Colonic mucosa (tissue), 4 donors: ENCODE data around the gene TCF4. TPM values are rescaled to one million over a fixed set of nuclear protein-coding genes. Genes with fewer than 3 reads are reported as not detected.

Experiments used
- DNase-seq: peaks from one replicate; pipeline ENCODE4 v3.0.0-alpha.2; 2020
- H3K27ac ChIP-seq: fragments of 200-600 bp; one replicate; pipeline ENCODE4 v1.8.0; 2021
- H3K27me3 ChIP-seq: fragments of 200-600 bp; one replicate; pipeline ENCODE4 v1.8.0; 2021
- H3K36me3 ChIP-seq: fragments of 200-600 bp; one replicate; pipeline ENCODE4 v1.8.0; 2021
- H3K4me1 ChIP-seq: fragments of 200-600 bp; one replicate; pipeline ENCODE4 v1.8.0; 2021; ENCODE audit warnings: mild to moderate bottlenecking
- H3K4me3 ChIP-seq: fragments of 200-600 bp; one replicate; pipeline ENCODE4 v1.8.0; 2021
- H3K9ac ChIP-seq, 2 donors: one replicate each; pipeline ENCODE4 v1.7.0; 2013; ENCODE audit warnings: control low read depth in 2 of 2, low read depth in 2 of 2, low read length in 2 of 2
- H3K9me3 ChIP-seq: fragments of 200-600 bp; one replicate; pipeline ENCODE4 v1.8.0; 2021
- CTCF ChIP-seq: fragments of 200-600 bp; IDR thresholded peaks from one replicate; pipeline ENCODE4 v1.8.0; 2022; ENCODE audit warnings: antibody characterized with exemption, mild to moderate bottlenecking
- intact Hi-C: fragments of 100-400 bp; cut with DNase I; formaldehyde crosslinking; loops from one replicate; pipeline ENCODE4 v1.14.1; 2022
- total RNA-seq, 2 donors: library from RNA; stranded (reverse); fragmentation: NEBNext Ultra II Directional in 1 of 2; extraction: Animal tissue kit (Norgen Biotek cat#: 25700) in 1 of 2; gene quantifications; one replicate each; pipeline ENCODE4 v1.2.1, GENCODE V29; 2021
- donor health status: healthy.
- donor health status: DM: no; HTN: no; CAD: no.
- donor health status: DM: no; HTN: no; CAD: no.

TCF4 gene
- total RNA-seq, 2 donors from 2014 or later = 9.8 to 29.0 TPM

- H3K27ac ChIP-seq = no peak overlapping the region
- no peaks in the 10 kb centered on the region for H3K36me3 ChIP-seq
- no peak for DNase-seq
- H3K4me1 ChIP-seq = no peaks in the 10 kb centered on the region
- H3K9ac ChIP-seq = no peak overlapping the region
- no peaks in the 10 kb centered on the region for H3K27me3 ChIP-seq
- no peak overlapping the region for H3K4me3 ChIP-seq
- no peak for TF ChIP-seq CTCF
- no peaks in the 10 kb centered on the region for H3K9me3 ChIP-seq
- intact Hi-C loops = no loop called here
These were observed 277.8 kb downstream of the TCF4 start for GRCh38 chr18:55310044-55310676.

- Histone ChIP-seq H3K4me1 (no peaks in the 10 kb centered on the region), H3K36me3 (no peaks in the 10 kb centered on the region), H3K4me3 (no peak overlapping the region), H3K9me3 (no peaks in the 10 kb centered on the region), H3K9ac (no peak overlapping the region), H3K27ac (no peak overlapping the region), H3K27me3 (no peaks in the 10 kb centered on the region)
- intact Hi-C loops = no loop called here
- DNase-seq = no peak
- no peak for TF ChIP-seq CTCF
These were observed 278.7 kb downstream of the TCF4 start for GRCh38 chr18:55309249-55309648.

GRCh38 chr18:55307505-55307904, 280.5 kb downstream of the TCF4 start:
- Histone ChIP-seq H3K9ac (no peak overlapping the region), H3K9me3 (no peaks in the 10 kb centered on the region), H3K4me1 (no peaks in the 10 kb centered on the region), H3K27me3 (no peaks in the 10 kb centered on the region), H3K4me3 (no peak overlapping the region), H3K27ac (no peak overlapping the region), H3K36me3 (no peaks in the 10 kb centered on the region)
- intact Hi-C loops = no loop called here
- no peak for DNase-seq
- no peak for TF ChIP-seq CTCF

- Histone ChIP-seq H3K9ac (no peak overlapping the region), H3K36me3 (no peaks in the 10 kb centered on the region), H3K4me3 (no peak overlapping the region), H3K4me1 (no peaks in the 10 kb centered on the region), H3K9me3 (no peaks in the 10 kb centered on the region), H3K27me3 (no peaks in the 10 kb centered on the region), H3K27ac (no peak overlapping the region)
- intact Hi-C loops = no loop called here
- DNase-seq = no peak
- no peak for TF ChIP-seq CTCF
These were observed 281.5 kb downstream of the TCF4 start for GRCh38 chr18:55306359-55307024.

- Histone ChIP-seq H3K4me3 (no peak overlapping the region), H3K27ac (no peak overlapping the region)
- DNase-seq = no peak
These were observed 285.7 kb downstream of the TCF4 start for GRCh38 chr18:55302167-55302833.

More at GRCh38 chr18:55302167-55302833, 285.7 kb downstream of the TCF4 start:
- Histone ChIP-seq H3K9ac (no peak overlapping the region), H3K9me3 (no peaks in the 10 kb centered on the region), H3K27me3 (no peaks in the 10 kb centered on the region), H3K4me1 (no peaks in the 10 kb centered on the region), H3K36me3 (no peaks in the 10 kb centered on the region)
- intact Hi-C loops = no loop called here
- TF ChIP-seq CTCF = no peak
